Stomach (tissue), 9 donors: ENCODE measurements around the gene BAZ2B. TPM values are rescaled to one million over a fixed set of nuclear protein-coding genes. Genes with fewer than 3 reads are reported as not detected.

Source experiments
- DNase-seq, 2 donors: peaks; one replicate each; pipeline versions ENCODE4 v3.0.0 to v3.0.0-alpha.2; 2013 to 2019
- H3K27ac ChIP-seq, 5 donors: fragments of 200-600 bp in 4 of 5; sonication (generic) in 4 of 5; one replicate each; pipeline ENCODE4 v1.5.1; 2013 to 2019; ENCODE audit warnings: mild to moderate bottlenecking in 1 of 5, moderate library complexity in 1 of 5
- H3K27me3 ChIP-seq, 3 donors: fragments of 200-600 bp; sonication (generic); one replicate each; pipeline ENCODE4 v1.5.1; 2017 to 2019; ENCODE audit warnings: mixed run types in 1 of 3
- H3K36me3 ChIP-seq, 4 donors: fragments of 200-600 bp; sonication (generic); 1 replicate in 3 of 4; 2 replicates in 1 of 4; pipeline ENCODE4 v1.5.1; 2016 to 2019
- H3K4me1 ChIP-seq, 4 donors: fragments of 200-600 bp; sonication (generic); one replicate each; pipeline ENCODE4 v1.5.1; 2016 to 2019
- H3K4me3 ChIP-seq, 4 donors: fragments of 200-600 bp; sonication (generic) in 3 of 4; one replicate each; pipeline ENCODE4 v1.5.1; 2016 to 2019; ENCODE audit warnings: mild to moderate bottlenecking in 1 of 4
- H3K9me3 ChIP-seq, 4 donors: fragments of 200-600 bp; sonication (generic); one replicate each; pipeline ENCODE4 v1.5.1; 2016 to 2019
- EP300 ChIP-seq: sonication (generic); formaldehyde crosslinking; IDR thresholded peaks from one replicate; pipeline ENCODE4 v1.6.1; 2017; ENCODE audit warnings: antibody characterized with exemption
- POLR2A ChIP-seq, 4 donors: fragments of 450-650 bp; IDR thresholded peaks; one replicate each; pipeline ENCODE4 v1.6.1; 2016; ENCODE audit warnings: antibody characterized with exemption in 4 of 4, control low read depth in 2 of 4, mild to moderate bottlenecking in 1 of 4, moderate library complexity in 1 of 4
- POLR2AphosphoS5 ChIP-seq, 3 donors: sonication (generic); formaldehyde crosslinking; IDR thresholded peaks; one replicate each; pipeline ENCODE4 v1.6.1; 2016; ENCODE audit warnings: antibody characterized with exemption in 3 of 3
- WGBS, 5 donors: extraction: QIAGEN DNeasy Blood & Tissue Kit in 3 of 5; methylation state at CpG; one replicate each; pipeline versions ENCODE4 v1.1.5 to v1.1.7; 2013 to 2018; 5-methylcytosine and 5-hydroxymethylcytosine counted together
- intact Hi-C: fragments of 100-400 bp; cut with DNase I; formaldehyde crosslinking; loops from one replicate; pipeline ENCODE4 v1.15.1; 2023; ENCODE audit warnings: low total_unique reads
- polyA plus RNA-seq, 3 donors: library from polyadenylated mRNA; stranded (reverse); fragments of 200-250 nt; gene quantifications; one replicate each; pipeline ENCODE4 v1.2.3, GENCODE V29; 2013
- total RNA-seq, 5 donors: library from RNA; depleted of rRNA; stranded (reverse); fragments of >200 nt; gene quantifications; one replicate each; pipeline versions ENCODE4 v1.1.0 to v1.2.3, GENCODE V29; 2014 to 2016
- TF ChIP-seq, protein P1 (sequence below), 7 experiments: fragments of 450-650 bp in 4 of 7; fragments of 200-600 bp in 3 of 7; sonication (generic) in 3 of 7; IDR thresholded peaks; one replicate each; pipeline ENCODE4 v1.5.1; 2016 to 2019; ENCODE audit warnings: antibody characterized with exemption in 7 of 7, control low read depth in 2 of 7, mild to moderate bottlenecking in 1 of 7
- donor health status: healthy with polysubstance abuse.
- donor health status: Bipolar disorder and iron deficiency.
- donor health status: healthy.

BAZ2B gene
- total and polyA plus RNA-seq, 8 donors: 7.2 to 245 (median 59.2) TPM

- TF ChIP-seq, protein P1, sequence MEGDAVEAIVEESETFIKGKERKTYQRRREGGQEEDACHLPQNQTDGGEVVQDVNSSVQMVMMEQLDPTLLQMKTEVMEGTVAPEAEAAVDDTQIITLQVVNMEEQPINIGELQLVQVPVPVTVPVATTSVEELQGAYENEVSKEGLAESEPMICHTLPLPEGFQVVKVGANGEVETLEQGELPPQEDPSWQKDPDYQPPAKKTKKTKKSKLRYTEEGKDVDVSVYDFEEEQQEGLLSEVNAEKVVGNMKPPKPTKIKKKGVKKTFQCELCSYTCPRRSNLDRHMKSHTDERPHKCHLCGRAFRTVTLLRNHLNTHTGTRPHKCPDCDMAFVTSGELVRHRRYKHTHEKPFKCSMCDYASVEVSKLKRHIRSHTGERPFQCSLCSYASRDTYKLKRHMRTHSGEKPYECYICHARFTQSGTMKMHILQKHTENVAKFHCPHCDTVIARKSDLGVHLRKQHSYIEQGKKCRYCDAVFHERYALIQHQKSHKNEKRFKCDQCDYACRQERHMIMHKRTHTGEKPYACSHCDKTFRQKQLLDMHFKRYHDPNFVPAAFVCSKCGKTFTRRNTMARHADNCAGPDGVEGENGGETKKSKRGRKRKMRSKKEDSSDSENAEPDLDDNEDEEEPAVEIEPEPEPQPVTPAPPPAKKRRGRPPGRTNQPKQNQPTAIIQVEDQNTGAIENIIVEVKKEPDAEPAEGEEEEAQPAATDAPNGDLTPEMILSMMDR (IDR thresholded peaks at IDR 0.05): no peak
- TF ChIP-seq EP300 (no peak), POLR2A (IDR thresholded peaks at IDR 0.05) (no peak), POLR2AphosphoS5 (IDR thresholded peaks at IDR 0.05) (no peak)
- no peaks in the 10 kb centered on the region for H3K36me3 ChIP-seq
- intact Hi-C loops: no loop called here
- no peaks in the 10 kb centered on the region for H3K27me3 ChIP-seq
- H3K4me3 ChIP-seq: no peak overlapping the region
- 41 to 63% (median 45%) methylated on average over 3 of the region's 3 CpGs for WGBS, 5 donors
- H3K27ac ChIP-seq: no peak overlapping the region
- no peaks in the 10 kb centered on the region for H3K9me3 ChIP-seq
- no peaks in the 10 kb centered on the region for H3K4me1 ChIP-seq
- no peak for DNase-seq
Measured at GRCh38 chr2:159300586-159300985, 315.8 kb downstream of the BAZ2B start.

DNA sequence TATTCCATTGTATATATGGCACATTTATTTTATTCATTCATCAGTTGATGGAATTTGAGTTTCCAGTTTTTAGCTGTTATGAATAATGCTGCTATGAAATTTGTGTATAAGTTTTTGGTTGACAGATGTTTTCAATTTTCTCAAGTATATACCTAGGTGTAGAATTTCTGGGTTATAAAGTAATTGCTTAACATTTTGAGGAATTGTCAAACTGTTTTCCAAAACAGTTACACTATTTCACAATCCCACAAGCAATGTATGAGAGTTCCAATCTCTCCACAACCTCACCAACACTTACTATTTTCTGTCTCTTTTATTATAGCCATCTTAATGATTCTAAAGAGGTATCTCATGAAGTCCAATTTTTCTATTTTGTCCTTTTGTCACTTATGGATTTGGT, 317.4 kb downstream of the BAZ2B start:
- no peaks in the 10 kb centered on the region for H3K36me3 ChIP-seq
- intact Hi-C loops: no loop called here

GRCh38 chr2:159297042-159297707, 319.2 kb downstream of the BAZ2B start:
- H3K9me3 ChIP-seq: no peaks in the 10 kb centered on the region
- peak in 1 of 2 donors; percentile 59 for DNase-seq
- 68 to 78% (median 71%) methylated on average over 5 of the region's 5 CpGs for WGBS, 5 donors
- TF ChIP-seq EP300 (no peak), POLR2A (IDR thresholded peaks at IDR 0.05) (no peak), POLR2AphosphoS5 (IDR thresholded peaks at IDR 0.05) (no peak)
- TF ChIP-seq, protein P1 (IDR thresholded peaks at IDR 0.05): no peak
- no peak overlapping the region for H3K4me3 ChIP-seq
- H3K27ac ChIP-seq: no peak overlapping the region
- no peaks in the 10 kb centered on the region for H3K36me3 ChIP-seq
- no peaks in the 10 kb centered on the region for H3K27me3 ChIP-seq
- no peaks in the 10 kb centered on the region for H3K4me1 ChIP-seq
- intact Hi-C loops: no loop called here

More for the DNA sequence above, 317.4 kb downstream of the BAZ2B start:
- Histone ChIP-seq H3K9me3 (no peaks in the 10 kb centered on the region), H3K4me3 (no peak overlapping the region), H3K4me1 (no peaks in the 10 kb centered on the region), H3K27ac (no peak overlapping the region), H3K27me3 (no peaks in the 10 kb centered on the region)
- no peak for DNase-seq
- TF ChIP-seq POLR2AphosphoS5 (IDR thresholded peaks at IDR 0.05) (no peak), POLR2A (IDR thresholded peaks at IDR 0.05) (no peak), EP300 (no peak)
- TF ChIP-seq, protein P1 (IDR thresholded peaks at IDR 0.05): no peak

DNA sequence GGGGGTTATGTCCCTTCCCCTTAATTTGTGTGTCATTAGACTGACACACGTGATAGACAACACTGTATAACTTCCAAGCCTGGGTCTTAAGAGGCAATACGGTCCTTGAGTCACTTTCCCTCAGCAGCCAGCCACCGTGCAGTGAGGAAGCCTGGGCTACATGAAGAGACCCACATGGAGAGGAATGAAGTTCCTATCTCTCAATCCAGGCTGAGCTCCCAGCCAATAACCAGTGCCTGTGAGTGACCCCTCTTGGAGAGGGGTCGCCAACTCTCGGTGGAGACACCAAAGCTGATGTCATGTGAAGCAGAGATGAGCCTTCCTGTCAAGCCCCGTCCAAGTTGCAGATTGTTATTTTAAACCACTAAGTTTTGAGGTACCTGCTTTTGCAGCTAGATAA, 324.2 kb downstream of the BAZ2B start:
- TF ChIP-seq, protein P1 (IDR thresholded peaks at IDR 0.05): no peak
- TF ChIP-seq EP300 (no peak), POLR2AphosphoS5 (IDR thresholded peaks at IDR 0.05) (no peak), POLR2A (IDR thresholded peaks at IDR 0.05) (no peak)
- Histone ChIP-seq H3K9me3 (no peaks in the 10 kb centered on the region), H3K36me3 (no peaks in the 10 kb centered on the region), H3K27ac (no peak overlapping the region), H3K4me1 (peaks cover 0 to 10% (median 6%) of the 10 kb centered on the region in 4 donors), H3K27me3 (no peaks in the 10 kb centered on the region), H3K4me3 (no peak overlapping the region)
- no peak for DNase-seq
- 59 to 75% (median 62%) methylated on average over 6 of the region's 6 CpGs for WGBS, 5 donors
- intact Hi-C loops: no loop called here
